GM12801 (cell line): ENCODE data around the gene CRYBB1.

Experiments used
- TF ChIP-seq, protein P1 (sequence below): IDR thresholded peaks from one replicate; pipeline ENCODE4 v1.5.1; 2011; ENCODE audit warnings: control low read depth; ENCODE audit not compliant: insufficient read length; ENCODE audit errors: extremely low read depth

CRYBB1 gene

GRCh38 chr22:26579331-26579886, 38.4 kb downstream of the CRYBB1 start:
- TF ChIP-seq, protein P1, sequence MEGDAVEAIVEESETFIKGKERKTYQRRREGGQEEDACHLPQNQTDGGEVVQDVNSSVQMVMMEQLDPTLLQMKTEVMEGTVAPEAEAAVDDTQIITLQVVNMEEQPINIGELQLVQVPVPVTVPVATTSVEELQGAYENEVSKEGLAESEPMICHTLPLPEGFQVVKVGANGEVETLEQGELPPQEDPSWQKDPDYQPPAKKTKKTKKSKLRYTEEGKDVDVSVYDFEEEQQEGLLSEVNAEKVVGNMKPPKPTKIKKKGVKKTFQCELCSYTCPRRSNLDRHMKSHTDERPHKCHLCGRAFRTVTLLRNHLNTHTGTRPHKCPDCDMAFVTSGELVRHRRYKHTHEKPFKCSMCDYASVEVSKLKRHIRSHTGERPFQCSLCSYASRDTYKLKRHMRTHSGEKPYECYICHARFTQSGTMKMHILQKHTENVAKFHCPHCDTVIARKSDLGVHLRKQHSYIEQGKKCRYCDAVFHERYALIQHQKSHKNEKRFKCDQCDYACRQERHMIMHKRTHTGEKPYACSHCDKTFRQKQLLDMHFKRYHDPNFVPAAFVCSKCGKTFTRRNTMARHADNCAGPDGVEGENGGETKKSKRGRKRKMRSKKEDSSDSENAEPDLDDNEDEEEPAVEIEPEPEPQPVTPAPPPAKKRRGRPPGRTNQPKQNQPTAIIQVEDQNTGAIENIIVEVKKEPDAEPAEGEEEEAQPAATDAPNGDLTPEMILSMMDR, result no peak

GRCh38 chr22:26577081-26577480, 40.7 kb downstream of the CRYBB1 start:
- TF ChIP-seq, protein P1, result no peak

- TF ChIP-seq, protein P1, result no peak
Measured at GRCh38 chr22:26576026-26576680, 41.7 kb downstream of the CRYBB1 start.

DNA sequence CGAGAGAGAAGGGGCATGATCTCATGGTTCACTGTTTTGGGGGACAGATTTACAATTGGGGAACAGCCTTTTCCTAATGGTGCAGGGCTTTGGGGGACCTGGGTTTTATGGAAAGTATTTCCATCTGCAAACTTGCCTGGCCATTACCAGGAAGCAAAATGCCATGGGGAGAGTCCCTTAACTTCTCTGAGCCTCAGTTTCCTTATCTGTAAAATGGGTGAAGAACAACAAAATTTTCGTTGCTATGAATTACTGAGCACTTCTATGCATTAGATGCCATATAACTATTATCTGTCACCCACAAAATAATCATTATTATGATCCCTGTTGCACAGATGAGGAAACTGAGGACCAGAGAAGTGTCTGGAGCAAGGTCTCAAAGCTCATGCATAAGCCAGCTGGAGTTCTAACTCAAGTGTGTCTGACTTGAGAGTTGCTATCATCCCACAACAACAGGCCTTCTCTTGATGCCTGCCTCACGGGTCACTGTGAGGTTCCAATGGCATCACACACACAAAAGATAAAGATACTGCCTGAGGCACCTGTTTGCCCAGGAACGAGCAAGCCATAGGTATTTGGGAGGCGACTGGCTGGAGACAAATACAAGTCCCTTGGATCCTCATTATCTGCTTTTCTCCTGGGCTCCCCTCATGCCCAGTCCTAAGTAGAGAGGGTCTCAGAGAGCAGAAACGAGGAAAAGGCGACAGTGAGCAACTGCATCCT, 43.7 kb downstream of the CRYBB1 start:
- TF ChIP-seq, protein P1, result no peak

- TF ChIP-seq, protein P1, result no peak
Measured at GRCh38 chr22:26573026-26573662, 44.7 kb downstream of the CRYBB1 start.

DNA sequence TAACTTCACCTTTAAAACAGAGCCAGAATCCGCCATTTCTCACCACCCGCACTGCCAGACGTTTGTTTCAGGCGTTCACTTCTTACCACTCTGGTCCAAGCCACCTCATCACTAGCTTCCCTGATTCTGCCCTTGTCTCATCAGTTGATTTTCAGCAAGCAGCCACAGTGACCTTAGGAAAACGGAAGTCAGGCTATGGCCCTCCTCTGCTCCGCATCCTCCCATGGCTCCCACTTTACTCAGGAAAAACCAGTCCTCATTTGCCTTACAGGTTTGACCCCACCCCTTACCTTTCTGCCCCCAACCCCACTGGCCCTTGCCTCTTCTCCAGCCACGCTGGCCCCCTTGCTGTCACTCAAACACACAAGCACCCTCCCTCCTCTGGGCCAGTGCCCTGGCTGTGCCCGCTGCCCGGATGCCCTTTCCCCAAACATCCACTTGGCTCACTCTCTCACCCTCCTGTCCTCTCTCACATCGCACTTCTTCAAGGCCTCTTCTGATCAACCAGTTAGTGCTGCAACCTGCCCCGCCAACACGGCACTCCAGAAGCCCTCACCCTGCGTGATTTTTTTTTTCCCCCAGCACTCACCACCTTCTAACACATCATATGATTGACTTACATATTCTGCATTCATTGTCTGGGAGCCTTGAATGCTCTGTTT, 46.8 kb downstream of the CRYBB1 start:
- TF ChIP-seq, protein P1, result no peak

- TF ChIP-seq, protein P1, result no peak
Measured at GRCh38 chr22:26570115-26570514, 47.7 kb downstream of the CRYBB1 start.
